H9 (cell line): ENCODE data around the gene GOLGA8T. TPM values are rescaled to one million over a fixed set of nuclear protein-coding genes. Genes with fewer than 3 reads are reported as not detected.
"Not testable (repeated sequence)": the region's sequence is repeated elsewhere in the genome, so short reads cannot be mapped to it uniquely, and the experiment has no call there.

Experiments
- DNase-seq: peaks from one replicate; pipeline ENCODE4 v3.0.0-alpha.2; 2017
- H2AFZ ChIP-seq: one replicate; pipeline ENCODE4 v1.6.1; 2013; ENCODE audit warnings: mild to moderate bottlenecking, low read length, control low read depth, moderate library complexity
- H2AK5ac ChIP-seq: 2 replicates; pipeline ENCODE4 v1.6.1; 2013; ENCODE audit warnings: low read length, control low read depth, mixed read lengths; ENCODE audit not compliant: insufficient read length
- H2BK120ac ChIP-seq: one replicate; pipeline ENCODE4 v1.6.1; 2013; ENCODE audit warnings: low read depth, mild to moderate bottlenecking, low read length, control low read depth, inconsistent platforms; ENCODE audit not compliant: poor library complexity, severe bottlenecking
- H2BK12ac ChIP-seq: 2 replicates; pipeline ENCODE4 v1.6.1; 2013; ENCODE audit warnings: low read length, control low read depth, mixed read lengths, low read depth; ENCODE audit not compliant: insufficient read length
- H2BK15ac ChIP-seq: 2 replicates; pipeline ENCODE4 v1.6.1; 2013; ENCODE audit warnings: low read depth, low read length, control low read depth
- H2BK20ac ChIP-seq: one replicate; pipeline ENCODE4 v1.6.1; 2013; ENCODE audit warnings: low read depth, mild to moderate bottlenecking, low read length, control low read depth, inconsistent platforms; ENCODE audit not compliant: poor library complexity, severe bottlenecking
- H2BK5ac ChIP-seq: 2 replicates; pipeline ENCODE4 v1.6.1; 2013; ENCODE audit warnings: low read length, control low read depth, mixed read lengths; ENCODE audit not compliant: insufficient read length
- H3K14ac ChIP-seq: 2 replicates; pipeline ENCODE4 v1.6.1; 2013; ENCODE audit warnings: low read length, control low read depth; ENCODE audit not compliant: insufficient read depth
- H3K18ac ChIP-seq: 2 replicates; pipeline ENCODE4 v1.6.1; 2013; ENCODE audit warnings: low read depth, mild to moderate bottlenecking, mixed read lengths, low read length, control low read depth; ENCODE audit not compliant: insufficient read length
- H3K23ac ChIP-seq: 2 replicates; pipeline ENCODE4 v1.6.1; 2013; ENCODE audit warnings: low read length, control low read depth, mixed read lengths, low read depth; ENCODE audit not compliant: insufficient read length
- H3K23me2 ChIP-seq: 2 replicates; pipeline ENCODE4 v1.6.1; 2013; ENCODE audit warnings: low read depth, mild to moderate bottlenecking, mixed read lengths, low read length, control low read depth; ENCODE audit not compliant: insufficient read length, poor library complexity, severe bottlenecking
- H3K27ac ChIP-seq: 2 replicates; pipeline ENCODE4 v1.5.1; 2013; ENCODE audit warnings: low read length, control low read depth, mixed read lengths, low read depth; ENCODE audit not compliant: insufficient read length
- H3K27me3 ChIP-seq: 2 replicates; pipeline ENCODE4 v1.6.1; 2013; ENCODE audit warnings: low read length, control low read depth, inconsistent platforms; ENCODE audit not compliant: insufficient read depth
- H3K4ac ChIP-seq: 2 replicates; pipeline ENCODE4 v1.6.1; 2013; ENCODE audit warnings: low read depth, mild to moderate bottlenecking, control low read depth, inconsistent platforms, low read length, moderate library complexity
- H3K4me1 ChIP-seq: 2 replicates; pipeline ENCODE4 v1.6.1; 2013; ENCODE audit warnings: low read length, control low read depth, inconsistent platforms; ENCODE audit not compliant: insufficient read depth
- H3K4me2 ChIP-seq: 2 replicates; pipeline ENCODE4 v1.6.1; 2013; ENCODE audit warnings: low read length, control low read depth, mixed read lengths; ENCODE audit not compliant: insufficient read length, insufficient read depth
- H3K56ac ChIP-seq: 2 replicates; pipeline ENCODE4 v1.6.1; 2013; ENCODE audit warnings: low read depth, mild to moderate bottlenecking, mixed read lengths, low read length, control low read depth; ENCODE audit not compliant: insufficient read length
- H3K79me1 ChIP-seq: 2 replicates; pipeline ENCODE4 v1.6.1; 2013; ENCODE audit warnings: low read depth, mild to moderate bottlenecking, moderate library complexity, low read length, control low read depth, inconsistent platforms; ENCODE audit not compliant: insufficient read depth, poor library complexity, severe bottlenecking
- H3K79me2 ChIP-seq: 2 replicates; pipeline ENCODE4 v1.6.1; 2013; ENCODE audit warnings: low read length, control low read depth, inconsistent platforms; ENCODE audit not compliant: insufficient read depth
- H3K9ac ChIP-seq: 2 replicates; pipeline ENCODE4 v1.6.1; 2013; ENCODE audit warnings: low read length, control low read depth, mixed read lengths; ENCODE audit not compliant: insufficient read length; ENCODE audit errors: extremely low read depth
- H3K9me3 ChIP-seq: one replicate; pipeline ENCODE4 v1.6.1; 2013; ENCODE audit warnings: low read depth, low read length, inconsistent platforms; ENCODE audit not compliant: control insufficient read depth
- H3T11ph ChIP-seq: one replicate; pipeline ENCODE4 v1.6.1; 2013; ENCODE audit warnings: mild to moderate bottlenecking, low read length, control low read depth, inconsistent platforms
- H4K20me1 ChIP-seq: one replicate; pipeline ENCODE4 v1.6.1; 2013; ENCODE audit not compliant: control insufficient read depth, insufficient read length, insufficient read depth
- H4K5ac ChIP-seq: 2 replicates; pipeline ENCODE4 v1.6.1; 2013; ENCODE audit warnings: low read depth, mild to moderate bottlenecking, mixed read lengths, low read length, control low read depth; ENCODE audit not compliant: insufficient read length
- H4K8ac ChIP-seq: replicated peaks from 2 replicates; pipeline ENCODE4 v1.6.1; 2013; ENCODE audit warnings: low read length, control low read depth, mixed read lengths, low read depth; ENCODE audit not compliant: insufficient read length
- H4K91ac ChIP-seq: 2 replicates; pipeline ENCODE4 v1.6.1; 2013; ENCODE audit warnings: low read depth, mild to moderate bottlenecking, moderate library complexity, mixed read lengths, low read length, control low read depth; ENCODE audit not compliant: insufficient read length
- H3K27ac Mint-ChIP-seq, 3 experiments: 2 replicates in 2 of 3; 3 replicates in 1 of 3; pipeline ENCODE4 v1.8.0; 2020 to 2021; ENCODE audit warnings: mixed read lengths in 3 of 3, mild to moderate bottlenecking in 1 of 3, moderate library complexity in 1 of 3
- H3K27me3 Mint-ChIP-seq: 2 replicates; pipeline ENCODE4 v1.8.0; 2021; ENCODE audit warnings: low read depth, mild to moderate bottlenecking, moderate library complexity, mixed read lengths
- H3K36me3 Mint-ChIP-seq, 3 experiments: 2 replicates in 2 of 3; 3 replicates in 1 of 3; pipeline ENCODE4 v1.8.0; 2020 to 2021; ENCODE audit warnings: low read depth in 3 of 3, mixed read lengths in 3 of 3; ENCODE audit not compliant: insufficient read depth in 1 of 3
- H3K4me1 Mint-ChIP-seq, 2 experiments: 2 replicates each; pipeline ENCODE4 v1.8.0; 2020; ENCODE audit warnings: mixed read lengths in 2 of 2
- H3K4me3 Mint-ChIP-seq, 2 experiments: 2 replicates in 1 of 2; 3 replicates in 1 of 2; pipeline ENCODE4 v1.8.0; 2020 to 2021; ENCODE audit warnings: mild to moderate bottlenecking in 2 of 2, mixed read lengths in 2 of 2, moderate library complexity in 1 of 2
- H3K9me3 Mint-ChIP-seq, 2 experiments: 2 replicates in 1 of 2; 3 replicates in 1 of 2; pipeline ENCODE4 v1.8.0; 2020; ENCODE audit warnings: mild to moderate bottlenecking in 2 of 2, mixed read lengths in 2 of 2, moderate library complexity in 1 of 2
- WGBS: extraction: QIAGEN DNeasy Blood & Tissue Kit; methylation state at CpG from one replicate; pipeline ENCODE4 v1.1.7; 2013; ENCODE audit warnings: missing lambda C conversion rate, low lambda C conversion rate, mixed read lengths; ENCODE audit not compliant: insufficient read length; ENCODE audit errors: extremely low coverage; 5-methylcytosine and 5-hydroxymethylcytosine counted together
- total RNA-seq: library from RNA; stranded (reverse); gene quantifications from 2 replicates; pipeline ENCODE4 v1.2.1, GENCODE V29; 2021

Gene GOLGA8T
- total RNA-seq, 1 experiment from 2014 or later, result not detected

DNA sequence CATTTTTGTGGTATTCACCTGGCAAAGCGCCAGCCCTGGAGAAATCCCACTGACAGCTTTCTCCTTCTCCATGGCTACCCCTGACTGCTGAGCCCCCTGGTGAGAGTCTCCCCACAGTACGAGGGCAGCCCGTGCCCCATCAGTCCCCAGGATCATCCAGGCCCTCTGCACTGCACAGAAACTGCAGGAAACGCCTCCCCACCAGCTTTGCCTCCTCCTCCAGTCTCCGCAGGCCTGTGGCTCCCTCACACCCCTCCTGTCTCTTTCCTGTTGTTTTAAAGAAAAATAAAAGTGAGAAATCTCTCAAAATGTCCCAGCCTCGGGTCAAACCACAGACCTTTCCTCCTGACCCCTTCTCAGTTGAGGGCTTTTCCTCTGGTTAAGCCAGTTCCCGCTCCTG is 29.4 kb downstream of the GOLGA8T start:
- not testable (repeated sequence) for H3K27ac ChIP-seq, H3K27me3 Mint-ChIP-seq, H3K79me1 ChIP-seq, H3K23me2 ChIP-seq, DNase-seq, H3K79me2 ChIP-seq, H4K20me1 ChIP-seq, H3T11ph ChIP-seq, H3K23ac ChIP-seq, H3K18ac ChIP-seq, H3K36me3 Mint-ChIP-seq, H2BK20ac ChIP-seq, H3K4me2 ChIP-seq, H4K91ac ChIP-seq, H3K9ac ChIP-seq, H3K4me3 Mint-ChIP-seq, H2BK15ac ChIP-seq, H2BK5ac ChIP-seq, H3K4me1 Mint-ChIP-seq, H4K5ac ChIP-seq, H3K9me3 Mint-ChIP-seq, H2BK120ac ChIP-seq, H3K9me3 ChIP-seq, H3K27me3 ChIP-seq, H2AK5ac ChIP-seq, H3K4me1 ChIP-seq, H3K56ac ChIP-seq, H4K8ac ChIP-seq, H3K4ac ChIP-seq, H2BK12ac ChIP-seq, H3K27ac Mint-ChIP-seq, H2AFZ ChIP-seq, H3K14ac ChIP-seq
- no CpG with 5 or more reads among the region's 7 CpGs for WGBS

DNA sequence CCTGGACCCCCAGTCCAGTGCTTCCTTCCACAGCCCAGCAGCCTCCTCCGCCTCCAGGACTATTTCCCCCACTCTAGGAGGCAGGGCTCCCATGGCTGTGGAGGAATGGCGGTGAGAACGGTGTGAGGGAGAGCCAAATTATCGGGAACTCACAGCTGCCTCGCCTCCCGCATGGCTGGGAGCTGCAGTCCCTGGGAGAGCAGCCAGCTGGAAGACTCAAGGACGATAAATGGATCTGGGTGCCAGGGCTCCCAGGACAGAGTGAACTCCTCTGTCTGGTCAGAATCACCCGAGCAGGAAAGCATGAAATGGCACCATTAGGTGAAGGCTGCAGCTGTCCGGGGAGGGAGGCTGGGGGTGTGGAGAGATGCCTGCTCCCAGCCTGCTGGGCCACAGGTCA is 32.6 kb downstream of the GOLGA8T start:
- H3K27ac ChIP-seq, H3K27ac Mint-ChIP-seq, H2BK12ac ChIP-seq, H4K91ac ChIP-seq, H3K9me3 ChIP-seq, H2BK20ac ChIP-seq, H4K8ac ChIP-seq, H3K79me1 ChIP-seq, H4K5ac ChIP-seq, H3K27me3 Mint-ChIP-seq, H3T11ph ChIP-seq, H3K14ac ChIP-seq, H3K9ac ChIP-seq, H3K23ac ChIP-seq, H3K36me3 Mint-ChIP-seq, H3K4me3 Mint-ChIP-seq, H3K18ac ChIP-seq, H3K4me1 ChIP-seq, H4K20me1 ChIP-seq, H3K23me2 ChIP-seq, H3K4me1 Mint-ChIP-seq, H2BK120ac ChIP-seq, H3K4me2 ChIP-seq, H3K4ac ChIP-seq, H3K79me2 ChIP-seq, H2AK5ac ChIP-seq, H3K9me3 Mint-ChIP-seq, H2AFZ ChIP-seq, DNase-seq, H2BK5ac ChIP-seq, H3K27me3 ChIP-seq, H2BK15ac ChIP-seq, H3K56ac ChIP-seq: not testable (repeated sequence)
- WGBS, result no CpG with 5 or more reads among the region's 9 CpGs
